GM21515 (cell line): ENCODE data around the gene CSTF1.

Experiments
- ATAC-seq: cut with Tn5 transposase; IDR thresholded peaks from one replicate; pipeline ENCODE4 v1.9.1; 2021; ENCODE audit not compliant: unreplicated experiment

CSTF1 gene

DNA sequence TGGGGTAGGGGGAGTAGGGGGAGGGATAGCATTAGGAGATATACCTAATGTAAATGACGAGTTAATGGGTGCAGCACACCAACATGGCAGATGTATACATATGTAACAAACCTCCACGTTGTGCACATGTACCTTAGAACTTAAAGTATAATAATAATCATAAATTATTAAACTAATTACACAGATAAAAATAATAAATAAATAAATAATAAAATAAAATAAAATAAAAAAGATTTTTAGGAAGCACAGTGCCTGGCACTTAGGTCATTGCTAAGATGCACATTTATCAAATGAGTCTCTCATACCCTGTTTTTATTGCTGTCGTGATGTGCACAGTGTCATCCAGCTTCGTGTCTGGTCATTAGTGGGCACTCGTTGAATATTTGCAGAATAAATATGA lies 57.0 kb downstream of the CSTF1 start:
- ATAC-seq: no peak

DNA sequence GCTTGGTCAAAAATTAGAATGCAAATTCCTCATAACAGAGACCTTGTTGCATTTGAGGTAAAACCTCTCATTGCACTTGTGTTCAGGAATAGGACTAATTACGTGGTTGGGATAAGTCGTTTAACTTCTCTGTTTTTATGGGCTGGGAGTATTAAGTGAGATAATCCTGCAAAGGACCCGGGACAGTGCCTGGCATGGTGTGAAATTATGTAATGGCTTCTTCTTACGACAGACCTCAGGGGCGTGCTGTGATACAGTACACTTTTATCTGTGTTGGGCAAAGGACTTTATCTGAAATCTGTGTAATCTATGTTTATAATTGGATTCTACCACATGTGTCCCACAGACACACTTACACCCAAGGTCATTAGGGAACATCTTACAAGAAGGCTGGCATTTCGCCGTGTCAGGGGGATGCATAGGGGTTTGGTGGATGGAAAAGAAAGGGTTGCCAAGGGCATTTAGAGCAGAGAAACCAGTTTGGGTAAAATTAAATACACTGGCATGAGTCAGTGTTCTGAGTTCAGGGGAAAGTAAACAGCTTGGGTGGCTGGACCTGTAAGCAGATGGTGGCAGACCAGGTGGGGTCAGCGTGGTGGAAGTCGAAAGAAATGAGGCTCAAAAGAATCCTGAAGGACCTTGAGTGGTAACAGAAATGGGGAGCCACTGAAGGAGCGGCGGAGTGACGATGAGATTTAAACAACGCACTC lies 58.8 kb downstream of the CSTF1 start:
- no peak for ATAC-seq

DNA sequence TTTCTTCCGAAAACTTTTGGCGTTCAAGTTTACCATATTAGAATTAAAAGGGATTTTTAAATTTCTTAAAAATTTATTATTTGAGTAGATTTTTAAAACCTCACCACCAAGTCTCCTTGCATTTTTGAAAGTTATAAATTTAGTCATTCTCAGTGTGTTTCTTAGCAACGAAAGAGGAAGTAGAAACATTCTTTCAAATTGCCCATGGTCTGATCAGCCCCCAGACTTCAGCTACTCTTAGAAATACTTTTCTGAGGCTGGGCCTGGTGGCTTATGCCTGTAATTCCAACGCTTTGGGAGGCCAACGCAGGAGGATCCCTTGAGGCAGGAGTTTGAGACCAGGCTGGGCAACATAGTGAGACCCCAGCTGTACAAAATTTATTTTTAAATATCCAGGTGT lies 60.9 kb downstream of the CSTF1 start:
- ATAC-seq: peak; percentile 77

DNA sequence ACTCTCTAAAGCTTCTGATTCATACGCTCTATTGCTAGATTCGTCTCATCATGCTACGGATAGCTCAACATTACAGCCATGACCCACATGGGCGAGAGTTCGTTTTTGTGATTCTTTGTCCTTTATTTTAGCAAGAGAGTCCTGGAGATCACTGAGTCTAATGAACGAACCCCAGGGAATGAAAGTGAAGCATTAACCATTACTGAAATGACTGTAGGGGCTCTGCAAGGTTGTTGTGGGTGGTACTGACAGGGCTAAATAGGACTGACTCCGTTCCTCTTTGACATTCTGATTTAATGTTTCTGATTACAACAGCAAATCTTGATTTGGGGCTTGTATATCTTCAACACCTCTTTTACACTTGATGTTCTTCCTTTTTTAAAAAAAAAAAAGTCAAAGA lies 62.3 kb downstream of the CSTF1 start:
- peak; percentile 75 for ATAC-seq
